Activated naive CD8-positive, alpha-beta T cell (primary cell): ENCODE data around the gene AARS2.

Source experiments
- H3K27ac Mint-ChIP-seq: one replicate; pipeline ENCODE4 v1.8.0; 2021; ENCODE audit warnings: mixed read lengths
- H3K27me3 Mint-ChIP-seq: one replicate; pipeline ENCODE4 v1.8.0; 2021; ENCODE audit warnings: mixed read lengths
- H3K36me3 Mint-ChIP-seq: one replicate; pipeline ENCODE4 v1.8.0; 2021; ENCODE audit warnings: mixed read lengths
- H3K4me1 Mint-ChIP-seq: one replicate; pipeline ENCODE4 v1.8.0; 2021; ENCODE audit warnings: low read depth, mixed read lengths
- H3K4me3 Mint-ChIP-seq: one replicate; pipeline ENCODE4 v1.8.0; 2021; ENCODE audit warnings: mild to moderate bottlenecking, mixed read lengths
- H3K9me3 Mint-ChIP-seq: one replicate; pipeline ENCODE4 v1.8.0; 2021; ENCODE audit warnings: low read depth, mixed read lengths

The AARS2 gene

GRCh38 chr6:44298864-44299263, 14.3 kb downstream of the AARS2 start:
- Mint-ChIP-seq H3K9me3 (no peaks in the 10 kb centered on the region), H3K4me3 (no peak overlapping the region), H3K27me3 (peaks cover 16% of the 10 kb centered on the region), H3K4me1 (peaks cover 5% of the 10 kb centered on the region), H3K27ac (no peak overlapping the region), H3K36me3 (peaks cover 4% of the 10 kb centered on the region)

GRCh38 chr6:44298055-44298803, 14.9 kb downstream of the AARS2 start:
- Mint-ChIP-seq H3K4me1 (peaks cover 5% of the 10 kb centered on the region), H3K9me3 (no peaks in the 10 kb centered on the region), H3K4me3 (peak overlapping the region; percentile 54), H3K27ac (no peak overlapping the region), H3K36me3 (peaks cover 4% of the 10 kb centered on the region), H3K27me3 (peaks cover 21% of the 10 kb centered on the region)

GRCh38 chr6:44297063-44298038, 15.8 kb downstream of the AARS2 start:
- peak overlapping the region; percentile 54 for H3K4me3 Mint-ChIP-seq
- no peaks in the 10 kb centered on the region for H3K9me3 Mint-ChIP-seq
- H3K27me3 Mint-ChIP-seq = peaks cover 24% of the 10 kb centered on the region
- H3K27ac Mint-ChIP-seq = no peak overlapping the region
- H3K36me3 Mint-ChIP-seq = peaks cover 4% of the 10 kb centered on the region
- peaks cover 5% of the 10 kb centered on the region for H3K4me1 Mint-ChIP-seq

GRCh38 chr6:44294832-44295791, 18.0 kb downstream of the AARS2 start:
- peaks cover 40% of the 10 kb centered on the region for H3K27me3 Mint-ChIP-seq
- peaks cover 5% of the 10 kb centered on the region for H3K4me1 Mint-ChIP-seq
- no peaks in the 10 kb centered on the region for H3K9me3 Mint-ChIP-seq
- H3K36me3 Mint-ChIP-seq = no peaks in the 10 kb centered on the region
- no peak overlapping the region for H3K27ac Mint-ChIP-seq
- H3K4me3 Mint-ChIP-seq = no peak overlapping the region

- no peaks in the 10 kb centered on the region for H3K9me3 Mint-ChIP-seq
These were observed 20.3 kb downstream of the AARS2 start for GRCh38 chr6:44292661-44293365.

GRCh38 chr6:44291841-44292240, 21.3 kb downstream of the AARS2 start:
- Mint-ChIP-seq H3K4me3 (no peak overlapping the region), H3K27me3 (peaks cover 61% of the 10 kb centered on the region), H3K36me3 (peaks cover 1% of the 10 kb centered on the region), H3K9me3 (no peaks in the 10 kb centered on the region), H3K4me1 (no peaks in the 10 kb centered on the region), H3K27ac (no peak overlapping the region)

More at GRCh38 chr6:44292661-44293365, 20.3 kb downstream of the AARS2 start:
- no peak overlapping the region for H3K27ac Mint-ChIP-seq
- no peaks in the 10 kb centered on the region for H3K36me3 Mint-ChIP-seq
- H3K27me3 Mint-ChIP-seq = peaks cover 54% of the 10 kb centered on the region
- H3K4me3 Mint-ChIP-seq = no peak overlapping the region
- peaks cover 2% of the 10 kb centered on the region for H3K4me1 Mint-ChIP-seq

GRCh38 chr6:44289726-44290260, 23.4 kb downstream of the AARS2 start:
- peaks cover 6% of the 10 kb centered on the region for H3K36me3 Mint-ChIP-seq

GRCh38 chr6:44286747-44287146, 26.4 kb downstream of the AARS2 start:
- no peaks in the 10 kb centered on the region for H3K4me1 Mint-ChIP-seq
- peaks cover 50% of the 10 kb centered on the region for H3K27me3 Mint-ChIP-seq
- no peak overlapping the region for H3K27ac Mint-ChIP-seq
- no peak overlapping the region for H3K4me3 Mint-ChIP-seq
- H3K9me3 Mint-ChIP-seq = no peaks in the 10 kb centered on the region
- peaks cover 6% of the 10 kb centered on the region for H3K36me3 Mint-ChIP-seq

More at GRCh38 chr6:44289726-44290260, 23.4 kb downstream of the AARS2 start:
- no peak overlapping the region for H3K27ac Mint-ChIP-seq
- H3K27me3 Mint-ChIP-seq = peaks cover 54% of the 10 kb centered on the region
- no peaks in the 10 kb centered on the region for H3K9me3 Mint-ChIP-seq
- no peak overlapping the region for H3K4me3 Mint-ChIP-seq
- H3K4me1 Mint-ChIP-seq = no peaks in the 10 kb centered on the region

- peaks cover 47% of the 10 kb centered on the region for H3K27me3 Mint-ChIP-seq
- no peak overlapping the region for H3K4me3 Mint-ChIP-seq
- H3K9me3 Mint-ChIP-seq = no peaks in the 10 kb centered on the region
- H3K36me3 Mint-ChIP-seq = peaks cover 6% of the 10 kb centered on the region
- H3K27ac Mint-ChIP-seq = no peak overlapping the region
- H3K4me1 Mint-ChIP-seq = no peaks in the 10 kb centered on the region
These were observed 26.9 kb downstream of the AARS2 start for GRCh38 chr6:44286285-44286565.

- H3K4me3 Mint-ChIP-seq = no peak overlapping the region
- no peak overlapping the region for H3K27ac Mint-ChIP-seq
- H3K9me3 Mint-ChIP-seq = no peaks in the 10 kb centered on the region
- no peaks in the 10 kb centered on the region for H3K4me1 Mint-ChIP-seq
- H3K27me3 Mint-ChIP-seq = peaks cover 43% of the 10 kb centered on the region
- peaks cover 6% of the 10 kb centered on the region for H3K36me3 Mint-ChIP-seq
These were observed 27.4 kb downstream of the AARS2 start for GRCh38 chr6:44285552-44286284.

GRCh38 chr6:44284867-44285266, 28.3 kb downstream of the AARS2 start:
- peaks cover 6% of the 10 kb centered on the region for H3K36me3 Mint-ChIP-seq
- H3K4me3 Mint-ChIP-seq = no peak overlapping the region
- H3K27ac Mint-ChIP-seq = no peak overlapping the region
- peaks cover 38% of the 10 kb centered on the region for H3K27me3 Mint-ChIP-seq
- H3K9me3 Mint-ChIP-seq = no peaks in the 10 kb centered on the region
- H3K4me1 Mint-ChIP-seq = no peaks in the 10 kb centered on the region

- Mint-ChIP-seq H3K27me3 (peaks cover 32% of the 10 kb centered on the region), H3K27ac (no peak overlapping the region), H3K9me3 (no peaks in the 10 kb centered on the region), H3K4me3 (no peak overlapping the region), H3K4me1 (no peaks in the 10 kb centered on the region), H3K36me3 (peaks cover 6% of the 10 kb centered on the region)
These were observed 29.0 kb downstream of the AARS2 start for GRCh38 chr6:44284121-44284520.
